CD4-positive, alpha-beta memory T cell (primary cell): ENCODE data around the gene KLHL28. TPM values are rescaled to one million over a fixed set of nuclear protein-coding genes. Genes with fewer than 3 reads are reported as not detected.

Experiments used
- CTCF ChIA-PET: fragments of 350-600 bp; sonication (Branson Sonifier 250); formaldehyde crosslinking; loops from one replicate; lab custom pipeline; 2021; ENCODE audit warnings: inconsistent platforms; ENCODE audit not compliant: partially characterized antibody; lab: Charles Lee
- POLR2A ChIA-PET: fragments of 350-600 bp; sonication (Branson Sonifier 250); formaldehyde crosslinking; loops from one replicate; lab custom pipeline; 2021; ENCODE audit not compliant: partially characterized antibody; lab: Charles Lee
- DNase-seq, 5 donors: peaks; one replicate each; pipeline versions ENCODE4 v3.0.0 to v3.0.0-alpha.2; 2020 to 2022; ENCODE audit warnings: mixed read lengths in 1 of 5
- H3K27ac ChIP-seq: one replicate; pipeline ENCODE4 v1.7.0; 2013; ENCODE audit warnings: low read depth, low read length
- H3K27me3 ChIP-seq: 2 replicates; pipeline ENCODE4 v1.7.0; 2013; ENCODE audit warnings: mild to moderate bottlenecking, low read length, moderate library complexity; ENCODE audit not compliant: insufficient read depth
- H3K36me3 ChIP-seq: 2 replicates; pipeline ENCODE4 v1.7.0; 2013; ENCODE audit warnings: mild to moderate bottlenecking, low read length, moderate library complexity; ENCODE audit not compliant: insufficient read depth
- H3K4me1 ChIP-seq: 2 replicates; pipeline ENCODE4 v1.7.0; 2013; ENCODE audit warnings: mild to moderate bottlenecking, low read length, moderate library complexity; ENCODE audit not compliant: insufficient read depth
- H3K4me3 ChIP-seq, 2 donors: one replicate each; pipeline ENCODE4 v1.7.0; 2013; ENCODE audit warnings: low read length in 2 of 2, mild to moderate bottlenecking in 1 of 2
- H3K9me3 ChIP-seq, 2 donors: one replicate each; pipeline ENCODE4 v1.7.0; 2013; ENCODE audit warnings: low read length in 2 of 2, control low read depth in 1 of 2; ENCODE audit not compliant: control insufficient read depth in 1 of 2
- H3K27ac Mint-ChIP-seq, 7 donors: one replicate each; pipeline ENCODE4 v1.8.0; 2020 to 2021; ENCODE audit warnings: mixed read lengths in 7 of 7, mild to moderate bottlenecking in 6 of 7, inconsistent platforms in 3 of 7, moderate library complexity in 3 of 7
- H3K27me3 Mint-ChIP-seq, 2 donors: one replicate each; pipeline ENCODE4 v1.8.0; 2020 to 2021; ENCODE audit warnings: mixed read lengths in 2 of 2
- H3K36me3 Mint-ChIP-seq, 2 donors: one replicate each; pipeline ENCODE4 v1.8.0; 2020 to 2021; ENCODE audit warnings: mixed read lengths in 2 of 2, inconsistent platforms in 1 of 2, mild to moderate bottlenecking in 1 of 2
- H3K4me1 Mint-ChIP-seq, 4 donors: one replicate each; pipeline ENCODE4 v1.8.0; 2020 to 2021; ENCODE audit warnings: mixed read lengths in 4 of 4, mild to moderate bottlenecking in 1 of 4
- H3K4me3 Mint-ChIP-seq, 8 donors: one replicate each; pipeline ENCODE4 v1.8.0; 2020 to 2021; ENCODE audit warnings: mixed read lengths in 8 of 8, mild to moderate bottlenecking in 7 of 8, moderate library complexity in 6 of 8, inconsistent platforms in 3 of 8
- H3K9me3 Mint-ChIP-seq, 8 donors: one replicate each; pipeline ENCODE4 v1.8.0; 2020 to 2021; ENCODE audit warnings: mixed read lengths in 8 of 8, mild to moderate bottlenecking in 5 of 8, inconsistent platforms in 3 of 8, moderate library complexity in 1 of 8
- intact Hi-C: fragments of 100-400 bp; cut with micrococcal nuclease; formaldehyde crosslinking; loops from one replicate; pipeline ENCODE4 v1.15.1; 2023
- polyA plus RNA-seq, 2 donors: library from polyadenylated mRNA; unstranded; fragments of 300-500 nt; fragmentation: Illumina TruSeq; gene quantifications; one replicate each; pipeline ENCODE4 v1.2.3, GENCODE V29; 2021
- total RNA-seq, 2 experiments: library from RNA; stranded (reverse); gene quantifications; one replicate each; pipeline ENCODE4 v1.2.3, GENCODE V29; 2021

KLHL28 gene
- total and polyA plus RNA-seq, 4 experiments from 2014 or later, result 38.4 to 69.9 (median 42.5) TPM

DNA sequence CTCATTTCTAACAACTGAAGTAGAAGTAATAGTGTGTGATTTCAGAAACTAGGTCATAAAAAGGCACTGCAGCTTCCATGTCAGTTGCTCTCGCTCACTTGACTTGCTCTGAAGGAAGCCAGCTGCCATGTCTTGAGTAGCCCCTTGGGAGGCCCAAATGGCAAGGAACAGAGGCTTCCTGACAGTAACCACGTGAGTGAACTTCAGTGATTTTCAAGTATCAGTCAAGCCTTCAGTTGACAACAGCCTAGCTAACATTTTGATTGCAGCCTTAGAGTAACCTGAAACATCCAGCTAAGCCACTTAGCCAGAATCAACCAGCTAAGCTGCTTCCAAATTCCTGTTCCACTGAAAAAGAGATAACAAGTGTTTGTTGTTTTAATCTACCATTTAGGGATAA lies 26.9 kb upstream of the KLHL28 start:
- Histone ChIP-seq H3K27me3 (no peaks in the 10 kb centered on the region), H3K4me3 (no peak overlapping the region), H3K36me3 (no peaks in the 10 kb centered on the region), H3K4me1 (no peaks in the 10 kb centered on the region), H3K27ac (no peak overlapping the region), H3K9me3 (no peaks in the 10 kb centered on the region)
- no peaks in the 10 kb centered on the region for H3K27me3 Mint-ChIP-seq
- peaks cover 0 to 2% (median 0%) of the 10 kb centered on the region in 8 donors for H3K9me3 Mint-ChIP-seq
- intact Hi-C loops, result no loop called here
- no peak overlapping the region for H3K4me3 Mint-ChIP-seq
- ChIA-PET POLR2A (no interaction called here), CTCF (no interaction called here)
- peak overlapping the region in 2 of 7 donors; percentile 17 to 48 for H3K27ac Mint-ChIP-seq
- H3K4me1 Mint-ChIP-seq, result peaks cover 7 to 18% (median 9%) of the 10 kb centered on the region in 4 donors
- DNase-seq, result no peak
- H3K36me3 Mint-ChIP-seq, result peaks cover 0 to 2% of the 10 kb centered on the region in 2 donors

DNA sequence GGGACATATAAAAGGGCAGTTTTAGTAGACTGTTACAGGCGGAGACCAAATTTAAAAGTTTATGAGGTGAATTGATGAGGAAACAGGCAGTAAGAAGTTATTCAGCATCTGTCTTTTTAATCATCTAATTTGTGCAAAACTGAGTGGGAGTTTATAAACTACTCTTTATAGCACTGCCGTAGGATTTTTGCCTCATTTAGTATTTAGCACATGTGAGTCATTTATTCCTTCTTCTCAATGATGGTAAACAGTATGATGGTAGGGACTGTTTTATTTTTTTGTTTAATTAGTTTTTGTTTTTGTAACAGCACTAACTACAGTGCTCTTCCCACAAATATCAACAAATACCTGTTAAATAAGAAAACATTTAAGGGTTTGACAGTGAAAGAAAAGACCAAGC lies 20.8 kb upstream of the KLHL28 start:
- Histone ChIP-seq H3K4me3 (no peak overlapping the region), H3K27me3 (no peaks in the 10 kb centered on the region), H3K9me3 (no peaks in the 10 kb centered on the region), H3K36me3 (no peaks in the 10 kb centered on the region), H3K4me1 (no peaks in the 10 kb centered on the region), H3K27ac (no peak overlapping the region)
- ChIA-PET POLR2A (no interaction called here), CTCF (no interaction called here)
- Mint-ChIP-seq H3K4me3 (no peak overlapping the region), H3K27ac (peak overlapping the region in 1 of 7 donors; percentile 34), H3K9me3 (peaks cover 0 to 1% (median 0%) of the 10 kb centered on the region in 8 donors), H3K4me1 (peaks cover 9 to 17% (median 11%) of the 10 kb centered on the region in 4 donors), H3K27me3 (no peaks in the 10 kb centered on the region), H3K36me3 (peaks cover 0 to 3% of the 10 kb centered on the region in 2 donors)
- intact Hi-C loops, result no loop called here
- DNase-seq, result no peak

- Histone ChIP-seq H3K27ac (no peak overlapping the region), H3K9me3 (no peaks in the 10 kb centered on the region), H3K27me3 (no peaks in the 10 kb centered on the region), H3K4me3 (no peak overlapping the region), H3K4me1 (no peaks in the 10 kb centered on the region), H3K36me3 (no peaks in the 10 kb centered on the region)
- H3K36me3 Mint-ChIP-seq, result peaks cover 0 to 4% of the 10 kb centered on the region in 2 donors
- peaks cover 0 to 1% (median 0%) of the 10 kb centered on the region in 8 donors for H3K9me3 Mint-ChIP-seq
- CTCF ChIA-PET, result no interaction called here
- H3K4me1 Mint-ChIP-seq, result peaks cover 9 to 17% (median 11%) of the 10 kb centered on the region in 4 donors
- DNase-seq, result no peak
- H3K4me3 Mint-ChIP-seq, result no peak overlapping the region
- intact Hi-C loops, result no loop called here
- H3K27me3 Mint-ChIP-seq, result no peaks in the 10 kb centered on the region
- POLR2A ChIA-PET, result no interaction called here
- H3K27ac Mint-ChIP-seq, result no peak overlapping the region
These were observed 19.5 kb upstream of the KLHL28 start for GRCh38 chr14:44981198-44981597.

GRCh38 chr14:44979740-44980356 lies 18.1 kb upstream of the KLHL28 start:
- Mint-ChIP-seq H3K27ac (peak overlapping the region in 1 of 7 donors; percentile 12), H3K27me3 (no peaks in the 10 kb centered on the region), H3K4me1 (peaks cover 9 to 17% (median 14%) of the 10 kb centered on the region in 4 donors), H3K36me3 (peaks cover 0 to 8% of the 10 kb centered on the region in 2 donors), H3K9me3 (peaks cover 0 to 1% (median 0%) of the 10 kb centered on the region in 8 donors), H3K4me3 (no peak overlapping the region)
- CTCF ChIA-PET, result no interaction called here
- no peak for DNase-seq
- H3K27me3 ChIP-seq, result no peaks in the 10 kb centered on the region
- H3K9me3 ChIP-seq, result no peaks in the 10 kb centered on the region
- H3K4me1 ChIP-seq, result no peaks in the 10 kb centered on the region
- intact Hi-C loops, result no loop called here
- no peaks in the 10 kb centered on the region for H3K36me3 ChIP-seq
- H3K27ac ChIP-seq, result no peak overlapping the region
- POLR2A ChIA-PET, result no interaction called here
- no peak overlapping the region for H3K4me3 ChIP-seq

DNA sequence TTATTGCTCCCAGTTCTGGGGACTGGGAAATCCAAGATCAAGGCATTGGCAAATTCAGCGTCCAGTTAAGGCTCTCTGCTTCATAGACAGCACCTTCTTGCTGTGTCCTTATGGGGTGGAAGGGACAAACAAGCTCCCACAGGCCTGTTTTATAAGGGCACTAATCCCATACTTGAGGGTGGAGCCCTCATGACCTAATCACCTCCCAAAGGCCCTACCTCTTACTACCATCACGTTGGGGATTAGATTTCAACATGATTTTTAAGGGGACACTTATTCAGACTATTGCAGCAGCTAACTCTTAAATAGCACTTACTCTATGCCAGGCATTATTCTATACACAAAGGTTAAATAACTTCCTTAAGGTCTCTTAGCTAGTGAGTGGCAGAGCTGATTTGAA lies 17.5 kb upstream of the KLHL28 start:
- H3K4me1 Mint-ChIP-seq, result peaks cover 9 to 18% (median 14%) of the 10 kb centered on the region in 4 donors
- no peak for DNase-seq
- intact Hi-C loops, result no loop called here
- no peak overlapping the region for H3K27ac Mint-ChIP-seq
- H3K36me3 ChIP-seq, result no peaks in the 10 kb centered on the region
- no peaks in the 10 kb centered on the region for H3K27me3 ChIP-seq
- ChIA-PET POLR2A (no interaction called here), CTCF (no interaction called here)
- no peak overlapping the region for H3K4me3 ChIP-seq
- H3K27me3 Mint-ChIP-seq, result no peaks in the 10 kb centered on the region
- peaks cover 0 to 8% of the 10 kb centered on the region in 2 donors for H3K36me3 Mint-ChIP-seq
- H3K4me3 Mint-ChIP-seq, result no peak overlapping the region
- peaks cover 0 to 2% (median 0%) of the 10 kb centered on the region in 8 donors for H3K9me3 Mint-ChIP-seq
- no peak overlapping the region for H3K27ac ChIP-seq
- H3K9me3 ChIP-seq, result no peaks in the 10 kb centered on the region
- H3K4me1 ChIP-seq, result no peaks in the 10 kb centered on the region

DNA sequence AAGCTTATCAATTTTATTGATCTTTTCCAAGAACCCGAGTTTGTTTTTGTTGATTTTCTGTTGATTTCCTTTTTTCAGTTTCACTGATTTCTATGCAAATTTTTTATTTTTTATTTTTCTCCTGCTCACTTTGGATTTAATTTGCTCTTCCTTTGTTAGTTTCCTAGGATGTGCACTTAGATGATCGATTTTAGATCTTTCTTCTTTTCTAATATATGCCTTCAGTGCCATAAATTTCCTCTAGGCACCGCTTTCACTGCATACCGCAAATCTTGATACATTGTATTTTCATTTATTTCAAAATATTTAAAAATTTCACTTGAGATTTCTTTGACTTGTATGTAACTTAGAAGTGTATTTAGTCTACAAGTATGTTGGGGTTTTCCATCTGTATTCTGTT lies 9.7 kb upstream of the KLHL28 start:
- no peaks in the 10 kb centered on the region for H3K9me3 ChIP-seq
- intact Hi-C loops, result no loop called here
- H3K27ac ChIP-seq, result no peak overlapping the region
- H3K27me3 ChIP-seq, result no peaks in the 10 kb centered on the region
- Mint-ChIP-seq H3K27ac (no peak overlapping the region), H3K9me3 (peaks cover 3 to 57% (median 29%) of the 10 kb centered on the region in 8 donors), H3K4me1 (peaks cover 51 to 71% (median 63%) of the 10 kb centered on the region in 4 donors), H3K4me3 (peak overlapping the region in 3 of 8 donors; percentile 12 to 50 (median 32)), H3K36me3 (peaks cover 37 to 62% of the 10 kb centered on the region in 2 donors), H3K27me3 (no peaks in the 10 kb centered on the region)
- peaks cover 24% of the 10 kb centered on the region for H3K4me1 ChIP-seq
- CTCF ChIA-PET, result no interaction called here
- H3K36me3 ChIP-seq, result no peaks in the 10 kb centered on the region
- no peak for DNase-seq
- POLR2A ChIA-PET, result no interaction called here
- no peak overlapping the region for H3K4me3 ChIP-seq

GRCh38 chr14:44970907-44971306 lies 9.2 kb upstream of the KLHL28 start:
- H3K4me3 Mint-ChIP-seq, result peak overlapping the region in 2 of 8 donors; percentile 27 to 67
- intact Hi-C loops, result no loop called here

More at GRCh38 chr14:44970907-44971306, 9.2 kb upstream of the KLHL28 start:
- no peak for DNase-seq
- Mint-ChIP-seq H3K9me3 (peaks cover 3 to 57% (median 29%) of the 10 kb centered on the region in 8 donors), H3K4me1 (peaks cover 48 to 71% (median 61%) of the 10 kb centered on the region in 4 donors), H3K27ac (no peak overlapping the region), H3K27me3 (no peaks in the 10 kb centered on the region), H3K36me3 (peaks cover 37 to 58% of the 10 kb centered on the region in 2 donors)
- ChIA-PET CTCF (no interaction called here), POLR2A (no interaction called here)
- Histone ChIP-seq H3K36me3 (no peaks in the 10 kb centered on the region), H3K27ac (no peak overlapping the region), H3K9me3 (no peaks in the 10 kb centered on the region), H3K4me3 (no peak overlapping the region), H3K27me3 (no peaks in the 10 kb centered on the region), H3K4me1 (peaks cover 24% of the 10 kb centered on the region)
